GM19099 (cell line): ENCODE results near the gene MCEMP1.
A peak's percentile ranks its signal among the peaks of the same experiment; 100 is the strongest.

Experiments
- POLR2A ChIP-seq: IDR thresholded peaks from 3 replicates; pipeline ENCODE4 v1.6.1; 2011; ENCODE audit warnings: low read depth; ENCODE audit not compliant: insufficient read length; ENCODE audit errors: extremely low read depth

MCEMP1 gene

DNA sequence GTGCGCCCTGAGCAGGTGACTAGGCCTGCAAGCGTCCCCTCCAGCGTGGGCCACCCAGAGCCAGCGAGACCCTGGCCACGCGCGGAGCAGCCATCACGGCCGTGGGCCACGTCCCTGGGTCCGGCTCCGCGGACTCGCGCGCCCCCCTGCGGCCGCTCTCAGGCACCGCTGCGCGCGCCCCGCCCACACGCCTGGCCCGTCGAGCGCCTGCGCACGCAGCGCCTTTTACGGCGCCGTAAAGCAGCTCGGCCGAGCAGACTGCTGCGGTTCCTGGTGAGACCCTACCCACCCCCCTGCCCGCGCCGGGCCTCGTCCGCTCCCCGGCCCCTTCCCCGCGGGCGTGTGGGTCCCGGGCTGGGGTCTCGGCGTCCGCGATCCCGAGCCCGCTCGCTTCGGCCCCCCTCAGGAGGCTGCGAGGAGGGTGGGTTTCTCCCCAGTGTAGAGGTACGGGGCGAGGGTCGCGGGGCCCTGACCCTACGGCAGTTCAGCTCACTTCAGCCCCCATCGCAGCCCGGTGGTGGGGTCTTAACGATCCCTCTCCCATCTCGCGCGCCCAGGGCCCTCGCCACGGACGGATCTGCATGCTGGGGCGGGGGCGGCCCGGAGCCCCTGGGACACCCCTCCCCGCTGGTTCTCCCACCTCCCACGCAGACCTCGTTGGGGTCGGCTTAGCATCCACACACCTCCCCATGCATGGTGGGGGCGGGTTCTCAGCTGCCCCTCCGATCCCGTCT lies 3.9 kb downstream of the MCEMP1 start, which contains the start of gene TRAPPC5:
Gene TRAPPC5 (plus strand): TSS at position 228 of the 734 bp plus-strand sequence. CDS start 1,421 bp downstream, outside the sequence.
- TF ChIP-seq POLR2A = peak; percentile 56

DNA sequence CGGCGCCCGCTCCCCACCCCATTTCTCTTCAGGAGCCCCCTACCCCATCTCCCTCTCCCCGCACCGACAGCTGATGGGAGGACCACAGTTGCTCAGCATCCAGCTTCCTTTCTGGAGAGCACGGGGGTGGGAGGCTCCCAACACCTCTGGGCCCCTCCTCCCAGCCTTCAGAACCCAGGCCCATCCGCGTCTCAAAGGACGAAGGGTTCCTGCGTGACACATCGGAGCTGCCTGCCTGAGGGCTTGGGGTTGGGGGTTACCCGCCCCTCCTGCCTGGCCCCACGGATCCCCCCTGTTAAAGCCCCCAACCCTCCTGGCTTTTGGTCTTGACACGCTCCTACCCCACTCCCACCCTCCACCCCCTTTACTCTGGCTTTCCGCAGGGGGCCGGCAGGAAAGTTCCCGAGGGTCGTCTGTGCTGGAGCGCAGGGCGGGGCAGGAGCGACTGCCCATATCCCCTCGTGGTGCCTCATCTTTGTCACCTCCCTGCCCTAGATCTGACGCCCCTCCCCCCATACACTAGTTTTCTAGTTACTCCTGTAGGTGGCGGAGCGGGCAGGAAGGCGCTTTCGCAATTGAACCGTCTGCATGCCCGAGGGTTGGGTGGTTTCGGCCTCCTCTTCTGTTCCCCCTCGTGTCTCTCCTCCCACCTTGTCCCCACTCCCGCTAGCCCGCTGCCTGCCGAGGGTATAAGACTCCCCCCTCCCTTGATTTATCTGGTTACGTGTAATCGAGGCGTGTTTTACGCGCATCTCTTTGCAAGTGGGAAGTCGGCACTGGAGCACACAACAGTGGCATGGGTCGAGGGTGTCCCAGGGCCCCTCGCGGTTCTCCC lies 4.7 kb downstream of the MCEMP1 start:
- TF ChIP-seq POLR2A = peak; percentile 25

DNA sequence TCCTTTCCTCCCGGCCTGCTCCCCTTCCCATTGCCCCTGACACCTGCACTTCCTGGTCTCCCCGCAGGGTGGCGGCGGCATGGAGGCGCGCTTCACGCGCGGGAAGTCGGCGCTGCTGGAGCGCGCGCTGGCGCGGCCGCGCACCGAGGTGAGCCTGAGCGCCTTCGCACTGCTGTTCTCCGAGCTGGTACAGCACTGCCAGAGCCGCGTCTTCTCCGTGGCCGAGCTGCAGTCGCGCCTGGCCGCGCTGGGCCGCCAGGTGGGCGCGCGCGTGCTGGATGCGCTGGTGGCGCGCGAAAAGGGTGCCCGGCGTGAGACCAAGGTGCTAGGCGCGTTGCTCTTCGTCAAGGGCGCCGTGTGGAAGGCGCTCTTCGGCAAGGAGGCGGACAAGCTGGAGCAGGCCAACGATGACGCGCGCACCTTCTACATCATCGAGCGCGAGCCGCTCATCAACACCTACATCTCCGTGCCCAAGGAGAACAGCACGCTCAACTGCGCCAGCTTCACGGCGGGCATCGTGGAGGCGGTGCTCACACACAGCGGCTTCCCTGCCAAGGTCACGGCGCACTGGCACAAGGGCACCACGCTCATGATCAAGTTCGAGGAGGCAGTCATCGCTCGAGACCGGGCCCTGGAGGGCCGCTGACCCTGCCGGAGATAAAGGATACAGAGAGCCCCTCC lies 5.4 kb downstream of the MCEMP1 start:
- no peak for TF ChIP-seq POLR2A

DNA sequence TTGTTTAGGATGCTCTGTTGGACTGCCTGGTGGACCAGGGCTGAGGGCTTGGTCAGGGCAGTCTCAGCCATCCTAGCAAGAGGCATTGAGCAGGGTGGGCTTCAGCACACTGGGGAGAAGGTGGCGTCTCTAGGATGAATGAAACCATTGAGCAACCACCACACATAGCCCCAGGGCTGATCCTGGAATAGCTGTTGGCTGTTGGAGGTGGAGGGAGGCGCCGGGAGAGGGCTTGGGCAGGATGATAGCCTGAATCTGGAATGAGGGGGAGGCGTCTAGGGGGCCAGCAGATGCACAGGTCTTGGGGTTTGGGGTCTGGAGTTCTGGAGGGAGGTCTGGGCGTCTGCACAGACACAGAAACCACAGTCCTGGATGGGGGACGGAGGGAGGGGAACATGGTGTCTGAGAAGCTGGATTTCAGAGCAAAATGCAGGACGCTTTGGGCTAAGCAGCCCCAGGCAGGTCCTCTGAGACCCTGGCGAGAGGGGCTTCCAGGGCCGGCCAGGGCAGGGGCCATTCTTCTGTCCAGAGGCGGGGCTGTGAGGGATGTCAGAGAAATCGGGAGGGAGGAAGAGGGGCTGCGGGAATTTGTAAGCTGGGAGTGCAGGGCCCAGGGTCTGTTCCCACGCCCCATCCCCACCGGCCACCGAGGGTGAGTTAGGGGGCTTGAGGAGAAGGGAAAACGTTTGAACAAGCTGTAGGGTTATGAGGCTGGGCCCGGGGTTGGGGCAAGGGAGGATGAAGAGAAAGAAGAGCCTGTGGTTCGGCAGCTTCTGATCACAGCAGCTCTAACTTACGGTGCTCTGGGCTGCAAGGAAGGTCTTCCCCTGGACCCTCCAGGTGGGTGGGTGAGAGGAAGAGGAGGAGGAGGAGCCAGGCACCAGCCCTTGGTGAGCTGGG lies 8.9 kb downstream of the MCEMP1 start:
- no peak for TF ChIP-seq POLR2A

DNA sequence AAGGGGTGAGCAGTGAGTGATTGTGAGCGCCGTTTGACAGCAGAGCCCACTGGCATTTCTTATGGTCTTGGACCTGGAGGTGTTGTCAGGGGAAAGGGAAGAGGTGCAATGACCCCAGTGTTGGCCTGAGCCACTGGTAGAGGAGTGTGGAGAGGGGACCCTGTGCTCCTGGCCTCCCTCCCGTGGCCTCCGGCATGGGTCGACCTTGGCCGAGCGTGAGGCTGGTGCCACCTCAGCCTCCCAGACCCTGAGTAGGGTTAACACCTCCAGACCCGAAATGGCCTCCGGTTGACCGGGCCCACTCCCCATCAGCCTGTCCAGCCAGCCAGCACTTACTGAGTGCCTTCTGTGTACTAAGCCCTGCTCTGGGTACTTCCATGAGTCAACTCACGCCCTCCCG lies 10.3 kb downstream of the MCEMP1 start:
- TF ChIP-seq POLR2A = no peak

DNA sequence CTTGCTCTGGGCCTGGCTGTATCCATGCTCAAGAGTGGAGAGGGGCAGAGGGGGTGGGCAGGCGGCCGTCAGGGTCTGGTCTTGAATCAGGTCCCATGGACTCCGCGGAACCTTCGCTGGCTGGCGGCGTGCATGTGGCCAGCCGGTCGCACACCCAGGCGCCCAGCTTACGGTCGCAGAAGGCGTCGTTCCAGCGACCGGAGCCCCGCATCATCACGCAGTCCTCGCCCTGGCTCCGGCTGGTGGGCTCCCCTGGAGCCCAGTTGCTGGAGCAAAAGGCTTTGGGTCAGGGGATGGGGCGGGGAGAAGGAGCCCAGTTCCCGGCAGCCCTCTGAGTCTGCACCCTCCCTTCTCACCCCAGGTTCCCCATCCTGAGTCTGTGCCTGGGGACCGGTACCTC lies 12.3 kb downstream of the MCEMP1 start:
- no peak for TF ChIP-seq POLR2A

DNA sequence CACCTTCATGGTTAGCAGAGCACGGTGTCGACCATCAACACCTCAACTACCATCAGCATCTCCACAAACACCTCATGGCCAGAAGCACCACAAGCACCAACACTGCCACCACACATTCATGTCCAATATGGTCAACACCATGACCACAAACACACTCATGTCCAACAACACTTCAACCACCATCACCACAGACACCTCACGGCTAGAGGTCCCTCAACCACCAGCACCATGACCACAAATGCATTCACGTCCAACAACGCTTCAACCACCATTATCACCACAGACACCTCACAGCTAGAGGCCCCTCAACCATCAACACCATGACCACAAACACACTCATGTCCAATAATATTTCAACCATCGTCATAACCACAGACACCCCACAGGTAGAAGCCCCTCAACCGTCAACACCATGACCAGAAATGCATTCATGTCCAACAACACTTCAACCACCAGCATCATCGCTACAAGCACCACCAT lies 13.9 kb downstream of the MCEMP1 start:
- no peak for TF ChIP-seq POLR2A

DNA sequence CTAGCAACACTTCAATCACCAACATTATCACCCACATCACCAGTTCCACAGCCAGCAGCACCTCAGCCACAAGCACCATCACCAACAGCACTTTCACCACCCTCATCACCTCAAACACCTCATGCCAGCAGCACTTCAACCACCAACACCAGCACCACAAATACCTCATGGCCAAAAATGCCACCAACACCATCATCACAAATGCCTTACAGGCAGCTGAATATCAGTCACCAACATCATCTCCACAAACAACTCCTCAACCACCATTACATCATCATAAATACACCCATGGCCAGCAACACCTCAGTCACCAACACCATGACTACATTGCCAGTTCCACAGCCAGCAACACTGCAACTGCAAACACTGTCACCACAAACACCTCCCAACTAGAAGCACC lies 14.6 kb downstream of the MCEMP1 start:
- no peak for TF ChIP-seq POLR2A

DNA sequence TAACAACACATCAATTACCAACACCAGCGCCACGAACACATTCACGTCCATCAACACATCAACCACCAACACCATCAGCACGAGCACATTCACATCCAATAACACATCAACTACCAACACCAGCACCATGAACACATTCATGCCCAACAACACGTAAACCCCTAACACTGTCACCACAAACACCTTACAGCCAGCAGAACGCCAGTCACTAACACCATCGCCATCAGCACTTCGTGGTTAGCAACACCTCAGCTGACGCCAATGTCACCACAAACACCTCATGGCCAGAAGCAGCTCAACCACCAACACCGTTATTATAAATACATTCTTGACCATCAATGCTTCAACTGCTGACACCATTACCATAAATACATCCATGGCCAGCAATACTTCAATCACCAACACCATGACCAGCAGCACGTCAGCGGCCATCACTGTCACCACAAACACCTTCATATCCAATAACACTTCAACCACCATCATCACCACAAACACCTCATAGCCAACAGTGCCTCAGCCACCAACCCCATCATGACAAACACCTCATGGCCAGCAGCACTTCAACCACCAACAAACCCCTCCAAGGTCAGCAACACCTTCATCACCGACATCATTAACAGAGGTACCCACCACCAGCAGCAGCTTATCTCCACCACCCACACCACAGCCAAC lies 15.7 kb downstream of the MCEMP1 start:
- TF ChIP-seq POLR2A = no peak

DNA sequence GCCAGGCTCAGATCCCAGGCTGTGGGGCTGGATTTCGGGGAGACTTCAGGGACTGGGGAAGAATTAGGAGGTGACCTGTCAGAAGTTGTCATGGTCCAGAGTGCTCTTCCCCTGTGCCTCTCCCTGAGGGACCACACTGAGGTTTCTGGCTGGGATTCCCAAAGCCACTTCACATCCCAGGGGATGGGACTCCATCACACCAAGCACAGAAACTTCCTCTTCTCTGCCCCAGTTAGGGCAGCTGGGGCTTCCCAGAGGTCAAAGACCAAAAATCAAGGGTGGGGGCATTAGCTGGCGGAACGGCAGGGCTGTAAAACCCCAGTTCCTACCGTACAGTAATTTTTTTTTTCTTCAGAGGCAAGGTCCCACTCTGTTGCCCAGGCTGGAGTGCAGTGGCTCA lies 17.6 kb downstream of the MCEMP1 start:
- TF ChIP-seq POLR2A = no peak

DNA sequence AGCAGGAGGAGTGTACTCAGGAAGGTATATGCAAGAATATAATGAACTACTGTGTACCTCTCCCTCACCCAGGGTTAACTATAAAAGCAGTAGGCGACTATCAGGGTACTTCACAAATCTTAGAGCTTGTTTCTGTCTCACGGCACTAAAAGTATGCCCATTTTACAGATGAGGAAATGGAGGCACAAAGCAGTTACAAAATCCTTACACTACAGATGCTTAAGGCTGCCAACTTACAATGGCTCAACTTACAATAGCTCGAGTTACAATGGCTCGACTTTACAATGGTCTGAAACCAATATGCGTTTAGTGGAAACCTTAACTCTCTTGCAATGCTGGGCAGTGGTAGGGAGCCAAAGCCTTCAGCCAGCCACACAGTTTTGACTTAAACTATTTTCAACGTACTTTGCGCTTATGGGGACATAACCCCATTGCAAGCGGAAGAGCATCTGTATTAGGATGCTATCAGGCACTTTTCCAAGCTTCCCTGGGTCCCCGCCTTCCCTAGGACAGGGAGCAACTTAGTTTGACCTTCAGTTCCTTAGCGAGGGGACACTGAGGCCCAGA lies 20.9 kb downstream of the MCEMP1 start:
- no peak for TF ChIP-seq POLR2A

DNA sequence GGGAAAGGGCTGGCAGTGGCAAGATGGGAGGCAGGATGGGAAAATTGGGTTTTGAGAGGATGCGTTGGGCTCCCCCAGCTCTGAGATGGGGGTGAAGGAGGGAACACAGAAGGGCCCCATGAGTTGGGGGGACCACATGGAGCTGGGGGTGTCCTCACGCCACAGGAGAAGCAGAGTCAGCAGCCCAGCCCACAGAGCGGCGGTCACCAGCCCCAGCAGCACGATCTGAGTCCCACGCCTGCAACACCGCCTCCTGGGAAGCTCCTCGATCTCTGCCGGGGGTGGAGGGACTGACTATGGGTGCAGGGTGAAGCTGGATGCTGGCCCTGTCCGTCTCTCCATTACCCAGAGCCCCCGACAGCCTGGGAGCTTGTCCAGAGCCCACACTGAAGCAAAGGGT lies 21.7 kb downstream of the MCEMP1 start:
- no peak for TF ChIP-seq POLR2A

DNA sequence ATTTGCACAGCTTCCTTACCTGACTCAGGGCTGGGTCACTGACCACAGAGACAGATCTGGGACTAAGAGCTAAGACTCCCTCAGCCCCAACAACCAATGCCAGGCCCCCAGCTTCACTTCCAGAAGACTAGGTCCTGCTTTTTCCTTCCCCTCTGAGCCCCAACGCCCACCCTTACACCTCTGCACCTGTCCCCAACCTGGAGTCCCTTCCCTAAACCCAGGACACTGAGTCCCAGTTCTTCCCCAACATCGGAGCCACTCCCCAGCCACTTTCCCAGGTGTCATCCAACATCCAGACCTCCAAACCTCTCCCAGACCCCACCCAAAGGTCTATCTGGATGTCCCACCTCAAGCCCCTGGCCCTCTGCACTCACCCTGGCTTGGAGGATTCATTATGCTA lies 22.1 kb downstream of the MCEMP1 start:
- no peak for TF ChIP-seq POLR2A
